HS-5 (cell line): ENCODE data around the gene KCNA1.

Experiments
- DNase-seq: peaks from one replicate; pipeline ENCODE4 v3.0.0-alpha.2; 2012; ENCODE audit warnings: low read depth

Gene KCNA1

DNA sequence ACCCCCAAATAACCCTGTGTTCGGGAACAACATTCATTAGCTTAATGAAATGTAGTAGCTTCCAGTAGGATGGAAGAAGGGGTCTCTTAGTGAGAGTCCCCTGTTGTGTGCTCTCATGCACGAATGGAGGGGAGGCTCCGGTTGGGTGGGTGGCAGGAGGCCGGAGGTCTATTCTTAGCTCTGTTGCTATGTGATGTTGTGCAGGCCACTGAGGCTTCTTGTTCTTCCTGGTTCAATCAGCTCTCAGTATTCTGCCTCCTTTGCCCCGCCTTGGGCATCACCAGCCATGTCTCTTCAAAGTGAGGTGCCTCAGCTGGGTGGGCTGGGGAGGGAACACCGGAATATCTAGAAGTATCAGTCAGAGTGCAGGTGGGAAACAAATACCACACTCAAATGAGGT is 50.8 kb downstream of the KCNA1 start:
- DNase-seq: no peak

DNA sequence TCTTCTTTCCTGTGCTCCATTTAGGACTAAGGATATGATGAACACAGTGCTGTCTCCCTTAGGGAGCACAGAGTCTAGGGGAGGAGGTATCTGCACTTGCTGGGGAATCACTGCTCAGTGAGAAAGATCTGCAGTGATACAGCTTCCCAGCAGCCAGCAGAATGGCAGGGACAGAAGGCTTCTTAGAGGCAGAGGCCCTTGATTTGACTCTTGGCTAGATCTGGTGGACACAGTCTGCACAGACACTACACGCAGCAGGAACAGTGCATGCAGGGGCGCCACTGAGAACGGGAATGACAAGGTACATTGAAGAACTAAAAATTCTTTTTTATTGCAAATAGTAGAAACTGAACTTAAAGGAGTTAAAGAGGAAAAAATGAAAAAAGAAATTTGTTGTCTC is 51.6 kb downstream of the KCNA1 start:
- no peak for DNase-seq

DNA sequence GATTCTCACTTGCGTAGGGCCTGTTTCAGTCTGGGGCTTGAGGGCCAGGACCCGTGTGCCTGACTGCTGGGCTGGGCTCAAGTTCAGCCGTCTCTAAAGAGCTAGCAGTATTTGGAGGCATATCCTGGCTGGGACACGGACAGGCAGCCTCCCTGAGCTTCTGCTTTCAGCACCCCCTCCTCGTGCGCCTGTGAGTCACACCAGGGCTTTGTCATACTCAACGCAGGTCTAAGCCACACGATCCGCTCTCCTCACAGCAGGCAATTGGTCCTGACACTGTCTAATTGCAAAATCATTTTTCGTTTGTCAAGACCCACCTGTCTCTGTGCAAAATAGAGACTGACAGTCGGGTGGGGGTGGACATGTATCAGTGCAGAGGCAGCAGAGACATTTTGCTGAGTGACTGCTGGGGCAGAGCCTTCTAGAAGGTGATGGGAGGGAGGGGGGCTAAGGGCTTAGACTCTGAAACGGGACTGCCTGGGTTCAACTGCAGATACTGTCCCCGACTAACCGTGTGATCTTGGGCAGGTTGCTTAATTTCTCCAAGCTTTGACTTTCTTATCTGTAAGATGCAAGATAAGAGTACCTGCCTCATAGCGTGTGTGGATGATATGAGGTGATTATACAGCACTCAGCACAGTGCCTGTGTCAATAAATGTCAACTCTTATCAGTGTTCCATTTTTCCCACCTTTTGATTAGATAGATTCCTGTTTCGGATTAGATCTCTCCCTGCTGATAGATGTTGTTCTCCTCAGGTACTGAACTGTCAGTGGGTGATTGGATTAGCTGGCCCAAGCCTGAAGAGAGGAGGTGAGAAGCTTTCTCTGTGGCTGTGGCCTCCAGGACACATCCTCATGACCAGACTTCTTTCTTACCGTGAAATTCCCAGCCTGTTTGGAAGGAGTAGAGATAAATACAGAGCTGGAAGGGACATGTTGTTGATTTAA is 53.1 kb downstream of the KCNA1 start:
- DNase-seq: no peak
